ENCODE measurements around the gene TNPO2.

Gene TNPO2

DNA sequence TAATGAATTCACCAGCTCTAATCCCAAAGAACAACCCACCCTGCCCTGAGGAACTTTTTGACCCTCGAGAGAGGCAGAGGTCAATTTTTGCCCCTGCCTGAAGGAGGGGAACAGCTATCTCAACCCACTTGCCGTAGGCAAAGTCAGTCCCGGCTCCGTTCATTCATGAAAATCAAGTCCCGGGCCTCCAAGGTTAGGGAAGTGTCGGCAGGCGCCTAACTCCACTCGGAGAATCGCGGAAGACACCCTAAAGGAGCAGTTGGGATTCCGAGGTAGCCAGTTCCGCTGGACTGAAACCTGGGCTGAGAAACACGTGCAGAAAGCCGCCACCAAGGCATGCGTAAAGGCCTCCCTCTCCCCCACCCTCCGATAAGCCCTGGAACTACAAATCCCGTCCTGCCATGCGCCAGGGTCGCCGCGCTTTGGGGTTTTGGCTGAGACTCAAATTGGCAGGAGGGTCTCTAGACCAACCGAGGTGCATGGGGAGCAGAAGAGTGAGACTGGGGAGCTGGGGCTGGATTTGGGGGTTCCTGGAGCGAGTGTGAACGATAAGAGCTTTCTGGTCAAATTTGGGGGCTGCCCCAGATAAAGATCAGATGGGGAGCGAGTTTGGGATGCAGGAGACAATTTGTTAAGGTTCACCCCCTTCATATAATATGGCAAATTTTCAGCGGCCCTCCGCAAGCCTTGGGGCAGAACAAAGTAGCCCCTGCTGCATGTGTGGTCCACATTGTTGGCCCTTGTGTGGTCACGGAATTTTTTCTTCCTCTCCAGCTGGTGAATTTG is at the start of gene TNPO2:
Gene TNPO2, minus strand, starts transcription at position 292 of the 786 bp plus-strand sequence. CDS start 2,955 bp downstream, outside the sequence.
- peak; percentile 24 for DNase-seq (ENCODE audit: low spot score)

DNA sequence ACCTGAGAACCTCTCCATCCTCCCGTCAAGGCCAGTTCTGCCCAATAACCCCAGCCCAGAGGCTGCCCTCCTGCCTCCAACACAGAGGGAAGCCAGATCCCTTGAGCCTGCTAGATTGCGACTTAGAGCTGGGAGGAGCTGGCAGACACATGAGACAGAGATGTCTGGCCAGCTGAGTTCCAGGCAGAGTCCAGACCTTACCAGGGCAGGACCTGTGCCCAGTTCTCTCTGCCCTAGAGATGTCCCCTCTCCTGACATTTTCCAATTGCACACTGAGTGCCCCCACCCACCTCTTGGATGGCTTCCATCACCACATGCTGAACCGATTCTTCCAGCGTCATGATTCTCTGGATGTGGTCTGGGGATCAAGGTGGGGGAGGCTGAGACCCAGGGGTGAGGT is 48.6 kb upstream of the TNPO2 start:
- no peak for DNase-seq (ENCODE audit: low spot score)

DNA sequence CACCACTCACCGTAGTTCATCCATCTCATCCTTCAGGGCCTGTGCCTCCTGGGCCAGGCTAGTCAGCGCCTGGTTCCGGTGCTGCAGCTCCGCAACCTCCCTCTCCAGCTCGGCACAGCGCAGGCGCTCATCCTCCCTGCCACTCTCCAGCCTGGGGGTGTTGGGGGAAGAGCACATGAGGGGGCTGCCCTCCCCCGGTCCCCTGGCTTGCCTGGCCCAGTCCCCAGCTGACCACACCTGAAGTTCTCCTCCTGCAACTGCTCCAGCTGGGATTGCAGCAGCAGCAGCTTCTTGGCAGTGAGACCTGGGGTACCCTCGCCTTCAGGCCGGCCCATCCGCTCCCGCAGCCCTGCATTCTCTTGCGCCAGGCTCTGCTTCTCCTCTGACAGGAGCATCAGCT is 47.2 kb upstream of the TNPO2 start:
- DNase-seq (ENCODE audit: low spot score), result no peak

DNA sequence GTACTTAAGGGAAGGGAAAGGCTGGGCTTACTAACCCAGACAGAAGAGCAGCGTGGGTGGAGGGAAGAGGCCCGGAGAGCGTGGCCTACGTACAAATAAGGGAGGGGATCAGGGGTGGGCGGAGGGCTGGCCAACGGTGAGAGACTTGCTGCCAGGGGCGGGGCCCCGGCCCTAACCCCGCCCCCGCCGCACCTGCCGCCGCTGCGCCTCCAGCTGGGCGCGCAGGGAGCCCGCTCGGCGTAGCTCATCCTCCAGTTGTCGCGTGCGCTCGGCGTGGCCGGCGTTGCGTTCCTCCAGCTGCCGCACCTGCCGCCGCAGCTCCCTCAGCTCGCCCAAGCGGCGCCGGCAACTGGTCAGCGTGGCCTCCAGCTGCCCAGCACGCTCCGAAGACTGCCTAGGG is 46.0 kb upstream of the TNPO2 start:
- DNase-seq (ENCODE audit: low spot score), result no peak

DNA sequence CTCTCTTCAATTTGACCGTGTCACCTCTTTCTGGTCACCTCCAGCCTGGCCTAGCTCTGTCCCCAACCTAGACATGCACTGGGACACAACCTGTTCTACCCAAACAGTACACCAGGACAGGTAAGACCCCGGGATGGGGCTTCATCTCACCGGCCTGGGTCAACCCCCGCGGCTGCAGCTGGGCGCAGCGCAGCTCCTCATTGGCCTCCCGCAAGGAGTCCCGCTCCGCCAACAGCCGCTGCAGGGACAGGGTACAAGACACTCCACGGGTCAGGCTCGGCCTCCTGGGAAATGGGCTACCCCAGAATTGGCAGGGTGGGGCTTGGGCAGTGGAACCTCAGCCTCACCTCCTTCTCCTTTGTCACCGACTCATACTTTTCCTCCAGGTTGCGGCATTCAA is 43.9 kb upstream of the TNPO2 start:
- DNase-seq (ENCODE audit: low spot score), result no peak

DNA sequence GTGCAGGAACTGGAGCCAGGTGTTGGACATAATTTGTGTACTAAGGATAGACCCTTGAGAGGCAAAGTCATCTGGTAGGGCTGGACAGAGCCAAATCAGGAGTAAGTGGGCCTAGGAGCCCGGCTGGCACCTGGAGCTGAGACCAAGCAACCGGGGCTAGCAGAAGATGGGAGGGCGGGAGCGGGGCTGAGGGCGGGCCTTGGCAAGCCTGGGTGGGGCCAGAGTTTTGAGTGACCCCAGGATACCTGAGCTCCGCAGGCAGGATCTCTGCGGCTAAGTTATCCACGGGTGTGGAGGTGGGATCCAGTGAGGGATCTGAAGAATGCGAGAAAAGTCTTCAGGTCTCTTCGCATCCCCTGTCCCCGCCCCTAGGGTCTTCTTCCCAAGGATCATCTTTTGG is 43.4 kb upstream of the TNPO2 start:
- no peak for DNase-seq (ENCODE audit: low spot score)

DNA sequence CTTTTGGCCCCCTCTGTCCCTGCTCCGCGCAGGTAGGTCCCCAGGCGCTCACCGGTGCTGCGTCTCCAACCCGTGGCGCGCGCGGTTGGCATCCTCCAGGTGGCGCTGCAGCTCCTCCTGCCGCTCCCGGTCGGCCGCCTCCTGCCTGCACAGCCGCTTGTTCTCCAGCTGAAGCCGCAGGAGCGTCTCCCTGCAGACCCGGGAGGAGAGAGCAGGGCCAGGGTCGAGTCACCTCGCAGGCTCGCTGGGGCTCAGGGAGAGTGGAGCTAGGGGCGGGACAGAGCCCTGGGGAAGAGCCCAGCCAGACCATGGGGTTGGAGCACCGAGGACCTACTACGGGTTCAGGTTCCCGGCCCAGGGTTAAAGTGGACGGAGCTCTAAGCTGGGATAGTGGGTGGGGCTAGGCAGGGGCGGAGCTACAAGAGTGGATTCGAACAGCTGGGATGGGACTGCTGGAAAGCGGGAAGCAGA is 42.4 kb upstream of the TNPO2 start:
- DNase-seq (ENCODE audit: low spot score), result no peak

DNA sequence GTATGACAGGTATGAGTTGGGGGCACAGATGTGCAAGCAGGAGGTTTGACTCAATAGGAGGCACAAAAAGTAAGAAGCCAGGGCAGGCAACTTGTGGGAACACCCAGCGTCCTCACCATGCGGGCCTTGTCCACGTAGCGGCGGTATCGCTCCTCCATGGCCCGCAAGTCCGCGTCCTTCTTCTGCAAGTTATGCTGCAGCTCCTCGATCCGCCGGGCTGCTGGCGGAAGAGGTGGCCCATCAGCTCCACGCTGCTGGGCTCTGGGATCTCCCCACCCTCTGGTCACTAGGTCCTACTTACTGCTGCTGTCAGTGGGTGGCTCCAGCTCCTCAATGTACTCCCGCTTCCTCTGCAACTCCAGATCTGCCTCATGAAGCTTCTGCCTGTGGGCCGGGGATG is 41.0 kb upstream of the TNPO2 start:
- no peak for DNase-seq (ENCODE audit: low spot score)

DNA sequence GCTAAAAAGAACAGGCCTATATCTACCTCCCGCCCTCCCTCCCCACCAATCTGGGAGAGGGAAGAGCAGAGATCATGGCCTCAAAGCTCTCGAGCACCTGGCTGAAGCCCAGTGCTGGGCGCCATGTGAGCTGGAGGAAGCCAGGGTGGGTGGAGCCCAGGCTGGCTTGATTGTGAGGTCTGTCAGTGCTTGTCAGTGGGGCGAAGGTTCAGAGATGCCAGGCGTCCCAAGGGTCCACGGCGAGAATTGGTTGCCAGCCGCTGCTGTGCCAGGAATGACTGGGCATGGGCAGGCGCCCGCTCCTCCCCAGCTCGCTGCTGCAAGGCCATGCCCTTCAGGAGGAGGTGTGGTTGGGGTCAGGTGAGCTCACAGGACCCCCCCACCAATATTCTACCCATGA is 39.4 kb upstream of the TNPO2 start:
- no peak for DNase-seq (ENCODE audit: low spot score)

DNA sequence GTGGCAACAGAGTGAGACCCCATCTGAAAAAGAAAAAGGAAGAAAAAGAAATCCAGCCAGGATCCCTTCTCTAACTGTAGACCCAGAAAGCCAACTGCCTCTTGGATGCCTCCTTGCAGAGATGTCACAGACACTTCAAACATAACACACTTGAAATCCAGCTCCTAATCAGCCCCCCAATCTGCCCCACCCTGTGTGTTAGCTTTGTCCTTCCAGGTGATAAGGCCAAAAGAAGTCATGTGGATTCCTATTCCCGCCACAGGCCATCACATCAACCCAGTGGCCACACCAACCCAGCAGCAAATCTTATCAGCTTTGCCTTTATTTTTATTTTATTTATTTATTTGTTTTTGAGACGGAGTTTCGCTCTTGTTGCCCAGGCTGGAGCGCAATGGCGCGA is 36.0 kb upstream of the TNPO2 start:
- no peak for DNase-seq (ENCODE audit: low spot score)

DNA sequence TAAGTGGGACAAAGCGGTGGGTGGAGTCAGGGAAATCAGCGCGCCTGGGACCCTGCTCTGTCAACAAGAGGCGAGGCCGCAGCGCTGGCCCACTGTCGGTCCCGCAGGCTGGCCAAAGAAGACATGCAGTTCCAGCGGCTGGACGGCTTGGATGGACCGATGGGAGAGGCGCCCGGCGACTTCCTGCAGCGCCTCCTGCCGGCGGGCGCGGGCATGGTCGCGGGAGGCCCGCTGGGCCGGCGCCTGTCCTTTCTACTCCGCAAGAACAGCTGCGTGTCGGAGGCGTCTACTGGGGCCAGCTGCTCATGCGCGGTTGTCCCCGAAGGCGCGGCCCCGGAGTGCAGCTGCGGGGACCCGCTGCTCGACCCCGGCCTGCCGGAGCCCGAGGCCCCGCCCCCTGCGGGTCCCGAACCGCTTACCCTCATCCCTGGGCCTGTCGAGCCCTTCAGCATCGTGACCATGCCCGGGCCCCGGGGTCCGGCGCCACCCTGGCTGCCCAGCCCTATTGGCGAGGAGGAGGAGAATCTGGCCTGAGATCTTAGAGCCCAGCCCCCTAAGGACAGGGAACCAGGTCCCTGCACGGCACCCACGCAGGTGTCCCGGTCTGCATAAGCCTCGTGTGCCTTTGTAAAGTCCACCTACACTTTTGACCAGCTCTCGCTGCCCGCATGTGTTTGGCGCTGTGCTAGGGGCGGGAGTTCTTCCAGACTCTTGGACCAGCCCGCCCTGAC is 34.0 kb upstream of the TNPO2 start:
- DNase-seq (ENCODE audit: low spot score), result peak; percentile 75

DNA sequence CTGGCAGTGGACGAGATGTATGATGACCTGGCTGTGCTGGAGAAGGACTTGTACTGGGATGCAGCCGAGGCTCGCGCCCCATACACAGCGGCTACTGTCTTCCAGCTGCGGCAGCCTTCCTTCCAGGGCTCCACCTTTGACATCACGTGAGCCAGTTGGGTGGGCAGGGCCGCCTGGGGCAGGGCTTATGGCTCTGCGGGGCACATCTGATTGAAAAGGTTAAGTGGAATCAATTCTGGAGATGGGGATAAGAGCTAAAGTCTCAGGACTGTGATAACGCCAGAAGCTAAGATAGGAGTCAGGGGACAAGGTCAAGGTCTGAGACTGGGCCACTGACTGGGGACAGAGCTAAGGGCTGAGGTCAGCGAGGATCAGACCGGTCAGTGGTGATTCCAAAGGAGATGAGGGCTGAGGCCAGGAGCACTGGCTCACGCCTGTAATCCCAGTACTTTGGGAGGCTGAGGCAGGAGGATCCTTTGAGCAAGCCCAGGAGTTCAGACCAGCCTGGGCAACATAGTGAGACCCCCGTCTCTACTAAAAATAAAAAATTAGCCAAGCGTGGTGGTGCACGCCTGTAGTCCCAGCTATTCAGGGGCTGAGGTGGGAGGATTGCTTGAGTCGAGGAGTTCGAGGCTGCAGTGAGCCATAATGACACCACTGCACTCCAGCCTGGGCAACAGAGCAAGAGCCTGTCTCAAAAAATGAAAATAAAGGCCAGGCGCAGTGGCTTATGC is 32.6 kb upstream of the TNPO2 start:
- no peak for DNase-seq (ENCODE audit: low spot score)

DNA sequence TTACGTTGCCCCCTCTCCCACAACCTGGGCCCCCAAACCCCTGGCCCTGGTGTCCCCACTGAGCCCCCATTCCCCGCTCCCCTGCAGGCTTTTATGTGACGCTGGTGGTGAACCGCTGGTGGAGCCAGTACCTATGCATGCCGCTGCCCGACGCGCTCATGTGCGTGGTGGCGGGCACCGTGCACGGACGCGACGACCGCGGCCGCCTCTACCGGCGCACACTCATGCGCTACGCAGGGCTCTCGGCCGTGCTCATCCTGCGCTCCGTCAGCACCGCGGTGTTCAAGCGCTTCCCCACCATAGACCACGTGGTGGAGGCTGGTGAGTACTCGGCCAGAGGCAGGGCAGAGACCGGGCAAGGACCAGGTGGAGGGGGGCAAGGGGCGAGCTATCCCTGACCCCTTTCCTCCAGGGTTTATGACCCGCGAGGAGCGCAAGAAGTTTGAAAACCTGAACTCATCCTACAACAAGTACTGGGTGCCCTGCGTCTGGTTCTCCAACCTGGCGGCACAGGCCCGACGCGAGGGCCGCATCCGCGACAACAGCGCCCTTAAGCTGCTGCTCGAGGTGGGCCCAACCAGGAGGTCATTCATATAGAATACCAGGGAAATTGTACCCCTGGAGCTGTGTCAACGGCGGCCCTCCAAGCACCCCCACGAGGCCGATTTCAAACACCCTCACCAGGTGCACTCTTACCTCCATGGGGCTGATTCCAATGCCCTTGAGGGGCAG is 30.9 kb upstream of the TNPO2 start:
- DNase-seq (ENCODE audit: low spot score), result no peak

DNA sequence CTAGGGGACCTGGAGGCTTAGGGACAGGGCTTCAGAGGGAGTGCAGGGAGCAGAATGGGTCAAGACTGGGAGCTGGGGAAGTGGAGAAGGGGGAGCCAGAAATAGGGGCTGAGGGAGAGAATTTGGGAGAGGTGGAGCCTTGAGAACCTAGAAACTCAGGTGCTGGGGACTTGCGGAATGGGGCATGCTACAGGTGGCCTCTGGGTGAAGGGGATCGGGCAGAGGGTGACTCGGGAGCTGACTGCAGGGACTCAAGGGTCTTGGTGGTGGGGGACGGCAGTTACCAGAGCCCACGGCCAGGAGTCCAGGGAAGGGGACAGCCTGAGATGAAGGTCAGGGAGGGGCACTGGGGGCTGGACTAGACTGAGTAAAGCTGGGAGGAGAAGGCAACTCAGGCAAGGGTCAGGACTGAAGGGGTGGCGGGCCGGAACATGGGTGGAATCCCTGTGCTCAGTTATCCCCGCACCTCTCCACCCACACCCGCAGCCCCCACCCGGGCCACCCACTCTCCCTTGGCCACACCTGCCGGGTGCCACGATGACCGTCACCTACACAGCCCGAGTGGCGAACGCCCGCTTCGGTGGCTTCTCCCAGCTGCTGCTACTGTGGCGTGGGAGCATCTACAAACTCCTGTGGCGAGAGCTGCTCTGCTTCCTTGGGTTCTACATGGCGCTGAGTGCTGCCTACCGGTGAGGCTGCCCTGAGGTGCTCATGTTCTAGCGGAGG is 28.5 kb upstream of the TNPO2 start:
- no peak for DNase-seq (ENCODE audit: low spot score)

DNA sequence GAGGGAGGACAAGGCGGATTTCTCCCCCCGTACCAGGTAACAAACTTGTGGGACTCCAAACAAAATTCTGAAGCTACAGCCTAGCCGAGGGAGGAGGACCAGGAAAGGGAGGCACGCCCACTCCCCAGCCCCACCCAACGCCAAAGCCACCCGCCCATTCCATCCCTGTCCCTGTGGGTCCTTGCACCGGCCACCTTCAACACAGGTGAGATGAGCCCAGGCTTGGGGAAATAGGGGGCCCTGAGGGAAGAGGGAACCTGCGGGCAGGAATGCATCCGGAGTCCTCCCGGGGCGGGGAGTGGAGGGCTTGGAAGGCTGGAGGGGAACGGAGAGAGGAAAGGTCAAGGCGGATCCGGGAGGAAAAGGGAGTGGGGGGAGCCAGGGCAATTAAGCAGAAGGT is 27.9 kb upstream of the TNPO2 start, which contains the start of gene BEST2:
Gene BEST2, plus strand, starts transcription at position 157 of the 400 bp plus-strand sequence. CDS start 802 bp downstream, outside the sequence.
- no peak for DNase-seq (ENCODE audit: low spot score)

DNA sequence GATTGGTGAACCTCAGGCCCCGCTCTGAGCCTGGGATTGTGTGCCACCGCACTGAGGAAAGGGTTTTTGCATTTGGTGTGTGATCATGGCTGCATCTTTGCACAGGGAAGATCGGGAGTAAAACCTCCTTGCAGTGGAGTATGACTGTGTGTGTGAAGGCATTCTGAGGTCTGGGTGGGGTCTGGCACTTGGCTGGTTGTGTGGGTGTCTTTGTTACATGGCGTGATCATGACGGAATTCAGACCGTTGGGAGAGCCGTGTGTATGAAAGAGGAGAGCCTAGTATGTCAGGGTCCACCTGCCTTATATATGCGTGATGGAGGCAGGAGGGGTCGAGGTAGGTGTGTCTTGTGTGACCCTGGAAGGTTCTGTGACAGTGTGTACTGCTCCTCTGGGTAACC is 27.1 kb upstream of the TNPO2 start:
- no peak for DNase-seq (ENCODE audit: low spot score)

DNA sequence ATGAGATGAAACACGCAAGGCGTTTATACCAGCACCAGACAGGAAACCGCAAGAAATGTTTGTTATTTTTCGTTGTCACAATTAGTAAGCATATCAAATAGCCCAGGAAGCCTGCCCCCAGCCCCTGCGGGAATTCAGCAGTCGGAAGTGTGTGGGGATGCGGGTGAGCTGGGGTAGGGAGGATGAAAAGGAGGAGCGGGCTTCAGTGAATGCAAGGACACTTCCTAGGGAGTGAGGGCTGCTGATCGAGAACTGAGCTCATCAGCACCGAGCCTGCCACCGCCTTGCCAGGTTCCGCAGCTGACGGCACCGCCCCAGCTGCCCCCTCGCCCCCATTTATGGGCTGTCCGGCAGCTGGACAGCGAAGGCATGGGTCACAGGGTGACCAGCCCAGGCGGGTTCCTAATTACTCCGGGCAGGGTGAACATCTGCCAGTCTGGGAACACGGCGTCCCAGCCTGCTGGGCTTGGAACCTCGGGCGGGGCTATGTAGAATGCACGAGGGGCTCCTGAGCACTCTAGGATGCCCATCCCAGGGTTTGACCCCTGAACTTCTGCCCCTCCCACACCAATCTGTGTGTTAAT is 26.3 kb upstream of the TNPO2 start:
- no peak for DNase-seq (ENCODE audit: low spot score)

DNA sequence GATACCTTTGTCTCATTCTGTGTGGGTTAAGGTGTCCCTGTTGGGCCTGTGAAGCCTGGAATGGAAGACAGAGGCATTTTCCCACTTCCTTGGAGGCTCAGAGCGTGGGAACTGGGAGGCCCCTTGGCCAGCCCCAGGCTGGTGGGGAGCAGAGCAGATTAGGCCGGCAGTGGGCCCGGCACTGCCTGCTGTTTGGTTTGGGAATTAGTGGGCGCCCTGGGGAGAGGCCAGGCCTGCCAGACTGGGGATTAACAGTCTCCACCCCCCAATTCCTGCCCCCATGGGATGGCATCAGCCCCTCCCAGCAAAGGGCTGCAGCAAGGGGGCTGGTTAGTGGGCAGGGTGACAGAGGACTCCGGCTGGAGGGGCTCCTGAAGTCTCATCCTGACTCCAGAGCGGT is 24.8 kb upstream of the TNPO2 start:
- no peak for DNase-seq (ENCODE audit: low spot score)

DNA sequence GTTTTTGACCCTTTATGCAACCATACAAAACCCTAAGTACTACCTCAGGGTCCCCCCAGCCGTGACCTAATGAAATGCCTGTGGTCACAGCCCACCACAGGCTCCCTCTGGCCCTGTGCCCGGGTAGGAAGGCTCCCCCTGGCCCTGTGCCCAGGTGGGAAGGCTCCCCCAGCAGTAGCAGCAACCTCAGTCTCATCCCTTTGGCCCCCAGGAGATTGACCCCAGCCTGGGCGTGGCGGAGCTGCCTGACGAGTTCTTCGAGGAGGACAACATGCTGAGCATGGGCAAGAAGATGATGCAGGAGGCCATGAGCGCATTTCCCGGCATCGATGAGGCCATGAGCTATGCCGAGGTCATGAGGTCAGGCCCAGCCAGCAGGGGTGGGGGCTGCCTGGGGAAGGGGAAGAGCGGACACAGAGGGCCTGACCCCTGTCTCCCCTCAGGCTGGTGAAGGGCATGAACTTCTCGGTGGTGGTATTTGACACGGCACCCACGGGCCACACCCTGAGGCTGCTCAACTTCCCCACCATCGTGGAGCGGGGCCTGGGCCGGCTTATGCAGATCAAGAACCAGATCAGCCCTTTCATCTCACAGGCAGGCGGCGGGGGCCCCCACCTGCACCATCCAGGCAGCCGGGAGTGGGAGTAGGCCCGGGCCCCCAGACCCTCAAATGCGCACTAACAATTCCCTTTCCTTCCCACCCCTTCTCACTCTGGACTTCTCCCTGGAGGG is 21.6 kb upstream of the TNPO2 start:
- no peak for DNase-seq (ENCODE audit: low spot score)

DNA sequence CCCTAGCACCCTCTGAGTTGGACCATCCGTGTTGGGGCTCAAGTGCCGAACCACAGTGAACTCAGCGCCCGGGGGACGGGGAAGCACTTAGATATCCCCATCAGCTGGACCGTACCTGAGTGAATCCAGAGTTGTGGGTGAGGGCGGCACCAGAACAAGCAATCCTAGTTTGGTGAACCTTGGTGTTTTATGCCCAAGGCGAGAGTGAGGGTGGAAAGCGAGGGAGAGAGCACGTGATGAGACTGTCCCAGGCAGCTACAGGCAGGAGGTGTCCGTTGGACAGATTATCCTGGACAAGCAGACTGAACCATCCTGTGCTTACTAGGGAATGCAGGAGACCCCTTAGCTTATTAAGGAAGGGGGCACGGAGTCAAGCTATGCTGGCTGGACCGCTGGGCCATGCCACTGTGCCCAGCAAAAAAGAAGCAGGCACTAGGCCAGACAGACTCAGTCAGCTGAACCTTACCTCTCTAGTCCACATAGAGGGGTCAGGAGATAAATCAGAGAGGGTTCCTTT is 14.2 kb upstream of the TNPO2 start:
- no peak for DNase-seq (ENCODE audit: low spot score)

All from hematopoietic multipotent progenitor cell treated with erythropoietin and hydrocortisone succinate and interleukin-3 and kit ligand, for 17 days (in vitro differentiated cells).